ENCODE results near the gene PDE6B.

Gene PDE6B

DNA sequence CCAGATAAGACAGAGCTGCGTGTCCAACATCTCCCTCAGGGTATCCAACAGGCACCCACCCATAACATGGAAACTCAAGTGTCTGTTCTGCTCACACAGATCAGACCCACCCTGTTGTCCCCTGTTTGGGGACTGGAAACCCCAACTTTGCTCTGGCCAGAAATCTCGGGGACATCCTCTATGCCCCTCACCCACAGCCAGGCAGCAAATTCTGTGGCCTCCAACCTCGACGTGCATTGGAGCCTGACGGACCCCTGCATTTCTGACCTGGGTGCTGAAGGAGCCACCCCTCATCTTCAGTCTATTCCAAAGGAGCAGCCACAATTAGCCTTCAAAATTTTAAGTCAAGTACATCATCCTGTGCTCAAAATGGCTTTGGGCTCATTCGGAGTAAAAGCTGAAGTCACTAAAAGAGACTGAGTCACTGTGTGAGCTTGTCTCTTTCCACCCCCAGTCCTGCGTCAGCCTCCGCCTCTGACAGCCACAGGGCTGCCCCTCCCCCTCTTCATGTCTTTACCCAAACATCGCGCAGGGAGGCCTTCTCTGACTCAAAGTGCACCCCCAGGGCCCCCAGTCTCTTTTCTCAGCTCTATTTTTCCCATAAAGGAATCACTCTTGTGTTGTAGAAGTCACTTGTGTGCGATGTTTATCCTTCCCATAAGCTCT, 24.4 kb upstream of the PDE6B start:
- no peak for DNase-seq (ENCODE audit: low read depth)

DNA sequence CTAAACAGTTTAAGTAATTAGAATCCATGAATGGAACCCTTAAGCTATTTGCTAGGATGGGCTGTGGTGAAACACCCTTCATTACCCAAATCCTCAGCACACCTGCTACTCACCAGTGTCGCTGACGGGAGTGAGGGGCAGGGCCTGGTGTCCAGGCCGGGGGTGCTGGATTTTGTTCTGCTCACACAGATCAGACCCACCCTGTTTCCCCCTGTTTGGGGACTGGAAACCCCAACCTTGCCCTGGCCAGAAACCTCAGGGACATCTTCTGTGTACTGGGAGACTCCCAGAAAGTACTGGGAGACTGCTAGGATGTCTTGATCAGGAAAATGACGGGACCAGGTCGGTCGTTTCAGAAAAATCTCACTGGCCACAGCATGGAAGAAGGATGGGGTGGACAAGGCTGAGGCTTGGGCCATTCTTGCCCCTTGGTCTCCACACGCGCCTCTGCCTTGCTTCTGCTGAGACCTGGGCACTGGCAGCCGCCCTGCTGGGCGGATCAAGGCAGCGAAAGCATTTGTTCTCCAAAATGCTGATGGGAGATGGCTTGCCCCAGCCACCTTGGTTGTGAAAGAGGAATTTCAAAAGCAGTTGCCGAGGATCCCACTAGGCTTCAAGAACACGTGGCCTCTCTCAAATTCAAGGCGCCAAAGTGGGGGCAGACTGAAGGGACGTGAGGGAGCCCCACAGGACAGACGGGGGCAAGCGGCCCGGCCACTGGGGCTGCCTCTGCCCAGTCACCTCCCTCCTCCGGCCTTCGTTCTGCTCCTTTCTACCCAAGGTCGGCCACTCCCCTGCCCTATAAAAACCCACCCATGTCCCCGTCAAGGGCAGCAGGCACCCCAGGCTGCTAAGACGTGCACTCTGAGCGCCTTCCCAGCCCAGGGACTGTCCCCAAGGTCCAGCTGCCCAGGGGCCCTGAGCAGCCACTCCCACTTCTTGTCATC, 23.5 kb upstream of the PDE6B start:
- DNase-seq (ENCODE audit: low read depth): no peak

DNA sequence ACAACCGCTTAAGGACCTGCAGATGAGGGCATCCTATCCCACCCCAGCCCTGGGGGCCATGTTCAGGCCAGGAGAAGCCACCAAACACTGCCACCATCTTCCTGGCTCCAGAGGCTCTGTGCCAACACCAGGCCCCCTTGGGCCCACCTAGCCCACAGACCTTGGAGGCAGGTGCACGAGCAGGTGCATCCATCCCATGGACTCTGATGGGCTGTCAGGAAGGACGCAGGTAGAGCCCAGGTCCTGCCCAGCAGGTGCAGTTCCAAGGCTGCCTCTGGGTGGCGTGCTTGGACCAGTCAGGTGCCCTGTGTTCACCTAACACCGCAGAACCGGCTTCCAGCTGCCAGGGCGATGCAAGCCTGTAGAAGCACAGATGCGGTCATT, 22.8 kb upstream of the PDE6B start:
- DNase-seq (ENCODE audit: low read depth): no peak

DNA sequence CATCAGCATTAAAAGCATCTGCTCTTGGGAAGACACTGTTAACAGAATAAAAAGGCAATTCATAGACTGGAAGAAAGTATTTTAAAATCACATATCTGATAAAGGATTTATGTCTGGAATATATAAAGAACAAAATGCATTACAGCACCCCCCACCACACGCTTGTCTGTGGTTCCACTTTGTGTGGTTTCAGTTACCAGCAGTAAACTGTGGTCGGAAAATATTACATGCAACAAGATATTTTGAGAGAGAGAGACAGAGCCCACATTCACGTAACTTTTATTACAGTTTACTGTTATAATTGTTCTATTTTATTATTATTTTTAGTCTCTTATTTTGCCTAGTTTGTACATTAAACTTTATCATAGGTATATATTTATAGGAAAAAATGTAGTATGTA, 21.2 kb upstream of the PDE6B start:
- DNase-seq (ENCODE audit: low read depth): no peak

DNA sequence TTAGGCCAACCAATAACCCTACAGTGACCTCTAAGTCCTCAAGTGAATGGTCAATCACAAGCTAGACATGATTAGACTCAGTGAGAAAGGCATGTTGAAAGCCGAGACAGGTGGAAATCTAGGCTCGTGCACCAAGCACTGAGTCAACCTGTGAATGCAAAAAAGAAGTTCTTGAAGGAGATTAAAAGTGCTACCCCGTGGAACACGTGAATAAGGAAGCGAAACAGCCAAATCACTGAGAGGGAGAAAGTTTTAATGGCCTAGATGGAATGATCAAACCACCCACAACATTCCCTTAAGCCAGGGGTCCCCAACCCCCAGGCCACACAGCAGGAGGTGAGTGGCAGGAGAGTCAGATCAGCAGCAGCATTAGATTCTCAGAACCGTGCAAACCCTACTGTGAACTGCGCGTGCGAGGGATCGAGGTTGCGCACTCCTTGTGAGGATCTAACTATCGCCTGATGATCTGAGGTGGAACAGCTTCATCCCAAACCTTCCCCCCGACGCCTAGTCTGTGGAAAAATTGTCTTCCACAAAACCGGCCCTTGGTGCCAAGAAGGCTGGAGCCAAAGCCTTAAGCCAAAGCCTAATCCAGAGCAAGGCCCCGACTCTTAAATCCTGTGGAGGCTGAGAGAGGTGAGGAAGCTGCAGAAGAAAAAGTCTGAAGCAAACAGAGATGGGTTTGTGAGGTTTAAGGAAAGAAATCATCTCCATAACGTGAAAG, 19.5 kb upstream of the PDE6B start:
- no peak for DNase-seq (ENCODE audit: low read depth)

DNA sequence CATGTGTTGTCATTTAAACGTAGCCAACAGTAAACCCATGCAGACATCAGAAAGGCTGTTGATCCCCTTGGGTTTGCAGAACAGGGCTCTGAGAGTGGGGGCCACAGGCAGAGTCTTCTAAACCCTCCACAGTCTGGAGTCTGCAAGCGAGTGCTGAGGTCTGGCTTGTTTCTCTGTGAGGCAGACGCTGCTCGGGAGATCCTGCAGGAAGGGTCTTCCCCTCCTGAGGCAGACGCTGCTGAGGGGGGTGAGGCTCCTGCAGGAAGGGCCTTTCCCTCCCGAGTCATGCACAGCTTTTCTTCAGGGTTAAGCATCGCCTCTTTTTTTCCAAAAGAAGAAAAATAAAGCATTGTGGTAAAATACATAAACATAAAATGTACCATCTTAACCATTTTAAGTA, 17.1 kb upstream of the PDE6B start:
- DNase-seq (ENCODE audit: low read depth): no peak

DNA sequence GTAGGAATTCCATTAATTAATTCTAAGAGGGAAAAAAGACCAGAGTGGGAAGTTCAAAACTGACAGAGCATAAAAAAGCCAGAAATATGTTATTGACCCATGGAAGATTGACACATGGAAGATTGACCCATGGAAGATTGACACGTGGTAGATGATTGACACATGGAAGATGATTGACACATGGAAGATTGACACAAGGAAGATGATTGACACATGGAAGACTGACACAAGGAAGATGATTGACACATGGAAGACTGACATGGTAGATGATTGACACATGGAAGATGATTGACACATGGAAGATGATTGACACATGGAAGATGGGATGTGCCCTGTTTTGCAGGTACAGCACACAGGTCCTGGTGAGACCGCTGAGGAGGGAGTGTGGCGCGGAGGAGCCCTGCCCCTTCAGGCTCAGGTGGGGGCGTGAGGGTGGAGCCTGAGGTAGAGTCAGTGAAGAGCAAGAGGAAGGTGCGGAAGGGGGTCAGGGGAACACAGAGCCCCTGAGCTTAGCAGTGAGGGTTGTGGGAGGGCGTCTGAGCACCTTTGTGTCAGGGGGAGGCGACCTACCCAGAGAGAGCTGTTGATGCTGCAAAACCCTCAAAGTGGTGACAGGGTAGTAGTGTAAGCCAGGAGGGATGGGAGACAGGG, 15.8 kb upstream of the PDE6B start:
- no peak for DNase-seq (ENCODE audit: low read depth)

DNA sequence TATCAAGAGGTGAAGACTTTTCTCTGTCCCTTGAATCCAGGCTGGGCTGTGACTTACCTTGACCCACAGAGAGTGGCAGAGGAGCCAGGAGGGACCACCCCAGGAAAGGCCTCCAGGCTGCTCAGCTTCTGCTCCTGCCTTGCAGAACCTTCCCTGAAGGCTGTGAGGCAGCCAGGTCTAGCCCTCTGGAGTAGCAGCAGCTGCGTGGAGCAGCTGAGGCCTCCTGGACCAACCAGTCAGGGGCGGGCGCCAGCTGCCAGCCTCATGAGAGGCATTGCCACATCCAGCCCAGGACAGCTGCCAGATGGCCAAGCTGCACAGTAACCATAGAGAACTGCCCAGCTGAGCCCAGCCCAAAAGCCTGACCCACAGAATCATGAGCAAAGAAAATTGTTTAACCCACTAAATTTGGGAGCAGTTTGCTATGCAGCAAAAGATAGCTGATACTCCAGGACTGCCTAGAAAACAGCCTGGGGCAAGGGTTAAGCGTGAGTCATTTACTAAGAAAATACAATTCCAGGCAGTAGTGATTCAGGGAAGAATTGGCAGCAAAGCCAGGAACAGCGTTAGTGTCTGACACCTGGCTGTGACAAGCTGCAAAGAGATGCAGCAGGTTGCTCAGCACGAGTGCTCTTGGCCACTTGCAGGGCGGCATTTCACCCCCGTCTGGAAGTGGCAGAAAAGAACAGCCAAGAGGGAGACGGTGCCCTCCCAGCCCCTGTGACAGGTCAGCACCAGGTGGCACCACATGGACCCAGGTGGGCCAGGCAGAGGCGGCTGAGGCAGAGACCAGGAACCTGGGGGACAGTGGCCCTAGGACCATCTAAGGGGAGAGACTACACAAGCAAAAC, 14.7 kb upstream of the PDE6B start:
- no peak for DNase-seq (ENCODE audit: low read depth)

DNA sequence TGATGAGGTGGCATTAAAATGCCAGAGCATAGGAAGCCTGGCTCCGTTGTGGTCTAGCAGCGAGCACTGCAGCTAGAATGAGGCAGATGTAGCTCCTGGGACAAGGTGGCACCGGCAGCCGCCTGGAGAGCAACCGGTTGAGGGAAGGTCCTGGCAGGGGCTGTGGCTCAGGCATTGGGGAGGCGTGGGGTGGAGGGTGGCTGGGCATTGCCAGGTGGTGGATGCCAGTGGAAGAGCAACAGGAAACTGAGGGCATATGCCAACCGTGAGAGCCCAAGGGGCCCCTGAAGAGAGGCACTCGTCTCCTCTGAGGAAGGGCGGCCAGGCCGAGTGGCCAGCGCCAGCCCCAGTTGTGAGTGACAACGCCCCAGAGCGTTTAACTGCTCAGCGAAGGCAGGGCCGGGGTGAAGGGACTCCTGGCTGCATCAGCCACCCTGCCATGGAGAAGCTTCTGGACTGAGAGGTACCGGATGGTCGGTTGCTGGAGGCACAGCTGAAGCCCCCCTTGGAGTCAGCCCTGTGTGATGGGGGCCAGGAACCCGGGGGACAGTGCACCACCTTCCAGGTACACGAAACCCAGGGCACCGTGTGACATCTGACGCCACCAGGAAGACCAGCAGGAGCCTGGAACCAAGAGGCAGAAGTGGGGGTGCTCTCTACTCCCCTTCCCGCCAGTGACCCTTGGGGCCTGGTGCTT, 13.2 kb upstream of the PDE6B start:
- no peak for DNase-seq (ENCODE audit: low read depth)

DNA sequence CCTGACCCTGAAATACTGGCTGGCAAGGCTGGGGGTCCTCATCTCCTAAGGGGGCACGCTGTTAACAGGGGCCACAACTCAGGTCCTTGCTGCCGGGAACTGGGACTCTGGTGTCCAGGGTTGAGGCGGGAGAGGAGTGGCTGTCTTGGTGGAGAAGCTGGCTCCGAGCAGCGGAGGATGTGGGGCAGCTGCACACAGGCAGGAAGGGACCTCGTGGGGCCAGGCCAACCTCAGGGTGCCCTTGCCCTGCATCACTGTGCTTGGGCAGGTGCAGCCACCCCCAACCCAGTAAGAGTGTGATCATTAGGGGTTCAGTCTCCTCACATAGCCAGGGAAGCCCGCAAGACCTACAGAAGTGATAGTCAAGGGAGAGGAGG, 12.6 kb upstream of the PDE6B start:
- DNase-seq (ENCODE audit: low read depth): no peak

DNA sequence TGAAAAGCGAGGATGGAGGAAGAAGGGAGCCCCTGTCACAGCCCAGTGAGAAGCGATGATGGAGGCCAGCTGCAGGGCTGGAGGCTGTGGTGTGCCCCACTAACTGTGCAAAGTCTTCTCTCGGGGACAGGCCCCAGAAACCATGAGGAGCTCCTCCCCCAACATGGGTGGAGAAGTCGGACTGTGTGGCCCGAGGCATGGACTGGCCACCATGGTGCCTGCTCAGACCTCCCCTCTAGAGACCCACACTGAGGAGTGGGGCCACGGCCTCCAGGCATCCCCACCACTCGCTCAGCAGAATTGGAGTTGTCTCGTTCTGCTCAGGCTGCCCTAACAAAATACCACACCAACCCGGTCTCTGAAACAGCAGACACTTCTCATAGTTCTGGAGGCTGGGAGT, 12.2 kb upstream of the PDE6B start:
- DNase-seq (ENCODE audit: low read depth): no peak

DNA sequence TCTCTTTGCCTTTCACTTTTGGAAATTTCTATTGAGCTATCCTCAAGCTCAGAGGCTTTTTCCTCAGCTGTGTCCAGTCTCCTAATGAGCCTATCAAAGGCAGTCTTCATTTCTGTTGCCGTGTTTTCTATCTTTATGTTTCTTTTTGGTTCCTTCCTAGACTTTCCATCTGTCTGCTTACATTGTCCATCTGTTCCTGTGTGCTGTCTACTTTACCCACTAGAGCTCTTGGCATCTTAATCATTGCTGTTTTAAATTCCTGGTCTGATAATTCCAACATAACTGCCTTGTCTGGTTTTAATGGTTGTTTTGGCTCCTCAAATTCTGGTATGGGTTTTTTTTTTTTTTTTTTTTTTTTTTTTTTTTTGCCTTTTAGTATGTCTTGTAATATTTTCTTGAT, 9.3 kb upstream of the PDE6B start:
- DNase-seq (ENCODE audit: low read depth): no peak

DNA sequence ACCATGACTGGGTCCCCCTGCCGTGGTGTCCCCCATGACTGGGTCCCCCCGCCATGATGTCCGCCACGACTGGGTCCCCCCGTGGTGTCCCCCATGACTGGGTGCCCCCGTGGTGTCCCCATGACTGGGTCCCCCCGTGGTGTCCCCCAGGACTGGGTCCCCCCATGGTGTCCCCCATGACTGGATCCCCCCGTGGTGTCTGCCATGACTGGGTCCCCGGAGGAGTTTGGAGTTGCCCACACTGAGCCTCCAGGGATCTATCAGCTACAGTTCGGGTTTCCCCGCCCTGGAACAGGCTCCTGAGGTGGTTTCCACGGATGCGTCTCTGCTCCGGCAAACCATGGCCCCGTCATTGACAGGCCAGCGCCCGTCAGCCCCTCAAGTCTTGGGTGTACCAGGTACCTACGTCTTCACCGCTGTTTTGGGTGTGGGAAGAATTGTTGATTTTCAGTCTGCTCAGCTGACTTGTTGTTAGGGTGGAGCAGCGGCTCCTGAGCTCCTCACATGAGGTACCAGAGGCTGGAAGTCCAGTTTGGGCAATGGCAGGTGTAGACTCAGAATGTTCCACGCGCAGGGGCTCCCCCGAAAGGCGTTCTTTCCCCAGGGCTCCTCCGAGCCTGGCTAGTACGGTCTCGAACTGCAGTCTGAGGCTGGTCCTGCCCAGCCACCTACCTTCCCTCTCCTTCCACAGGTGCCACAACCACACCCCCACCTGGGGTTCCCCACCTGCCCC, 8.3 kb upstream of the PDE6B start:
- DNase-seq (ENCODE audit: low read depth): no peak

DNA sequence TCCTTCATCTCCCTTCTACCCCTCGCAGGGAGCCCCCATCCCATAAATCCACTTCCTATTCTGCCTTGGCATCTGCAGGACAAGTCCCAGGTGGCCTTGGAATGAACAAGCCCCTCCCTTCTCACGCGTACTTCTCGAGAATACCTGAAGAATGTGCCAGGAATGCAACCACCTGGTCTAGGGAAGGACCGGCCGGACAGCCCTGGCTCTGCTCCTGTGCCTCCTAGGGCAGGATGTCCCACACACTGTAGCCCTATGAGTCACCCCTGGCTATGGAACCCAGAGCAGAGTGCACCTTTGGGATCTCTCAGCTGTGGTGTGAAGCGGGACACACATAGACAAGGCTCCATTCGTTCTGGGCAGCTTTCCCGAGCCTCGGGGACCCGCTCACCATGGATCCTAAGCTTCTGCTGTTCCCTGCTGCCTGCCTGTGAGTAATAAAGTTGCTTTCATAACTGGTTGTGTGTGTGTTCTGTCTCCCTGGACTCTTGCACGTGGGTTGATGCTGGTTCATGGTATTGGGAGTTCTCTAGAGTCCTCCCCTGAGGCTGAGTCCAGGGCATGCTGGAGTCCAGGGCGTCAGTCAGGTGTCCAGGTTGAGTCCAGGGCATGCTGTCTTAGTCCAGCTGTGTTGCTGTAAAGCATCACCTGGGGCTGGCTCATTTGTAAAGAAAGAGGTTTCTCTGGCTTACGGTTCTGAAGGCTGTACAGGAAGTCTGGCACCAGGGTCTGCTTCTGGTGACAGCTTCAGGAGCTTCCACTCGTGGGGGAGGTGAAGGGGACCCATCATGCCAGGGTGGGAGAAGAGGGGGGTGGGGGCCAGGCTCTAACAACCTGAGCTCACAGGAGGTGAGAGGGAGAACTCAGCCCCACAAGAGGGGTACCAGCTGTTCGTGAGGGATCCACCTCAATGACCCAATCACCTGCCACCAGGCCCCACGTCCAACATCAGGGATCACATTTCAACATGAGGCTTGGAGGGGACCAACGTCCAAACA, 7.4 kb upstream of the PDE6B start:
- no peak for DNase-seq (ENCODE audit: low read depth)

DNA sequence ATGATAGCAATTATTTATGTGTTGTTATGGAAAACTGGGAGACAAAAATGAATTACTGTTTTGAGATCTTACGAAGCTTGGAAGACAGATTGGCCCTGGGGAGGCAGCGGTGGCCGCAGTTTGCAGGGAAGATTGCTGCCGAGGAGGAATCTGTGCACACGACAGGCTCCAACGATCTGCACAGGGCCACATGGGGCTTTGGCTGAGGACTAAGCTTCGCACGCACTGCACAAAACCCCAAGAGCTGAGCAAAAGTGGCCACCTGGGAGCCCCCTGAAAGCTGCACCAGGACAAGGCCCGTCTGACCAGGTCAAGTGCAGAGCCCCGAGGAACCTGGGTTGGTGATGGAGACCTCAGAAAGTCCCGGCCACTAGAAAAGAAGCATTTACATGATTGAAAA, 5.2 kb upstream of the PDE6B start:
- DNase-seq (ENCODE audit: low read depth): no peak

DNA sequence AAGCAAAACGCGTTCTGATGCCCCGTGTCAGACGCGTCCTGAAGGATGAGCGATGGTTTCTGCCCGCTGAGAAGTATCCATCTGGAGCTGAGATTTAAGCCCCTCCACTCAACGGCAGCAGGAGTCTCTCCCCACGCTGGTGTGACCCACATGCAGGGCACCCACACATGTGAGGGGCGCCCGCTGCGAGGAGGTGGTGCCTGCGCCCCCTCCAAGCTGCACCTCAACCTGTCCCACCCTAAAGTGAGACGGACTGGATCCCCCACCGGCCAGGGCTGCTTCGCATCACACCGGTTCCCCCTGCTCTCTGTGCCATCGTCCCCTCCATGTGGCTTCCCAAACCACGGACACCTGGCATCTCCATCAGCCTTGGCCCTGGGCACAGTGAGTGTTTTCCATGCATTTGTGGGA, 4.5 kb upstream of the PDE6B start:
- no peak for DNase-seq (ENCODE audit: low read depth)

DNA sequence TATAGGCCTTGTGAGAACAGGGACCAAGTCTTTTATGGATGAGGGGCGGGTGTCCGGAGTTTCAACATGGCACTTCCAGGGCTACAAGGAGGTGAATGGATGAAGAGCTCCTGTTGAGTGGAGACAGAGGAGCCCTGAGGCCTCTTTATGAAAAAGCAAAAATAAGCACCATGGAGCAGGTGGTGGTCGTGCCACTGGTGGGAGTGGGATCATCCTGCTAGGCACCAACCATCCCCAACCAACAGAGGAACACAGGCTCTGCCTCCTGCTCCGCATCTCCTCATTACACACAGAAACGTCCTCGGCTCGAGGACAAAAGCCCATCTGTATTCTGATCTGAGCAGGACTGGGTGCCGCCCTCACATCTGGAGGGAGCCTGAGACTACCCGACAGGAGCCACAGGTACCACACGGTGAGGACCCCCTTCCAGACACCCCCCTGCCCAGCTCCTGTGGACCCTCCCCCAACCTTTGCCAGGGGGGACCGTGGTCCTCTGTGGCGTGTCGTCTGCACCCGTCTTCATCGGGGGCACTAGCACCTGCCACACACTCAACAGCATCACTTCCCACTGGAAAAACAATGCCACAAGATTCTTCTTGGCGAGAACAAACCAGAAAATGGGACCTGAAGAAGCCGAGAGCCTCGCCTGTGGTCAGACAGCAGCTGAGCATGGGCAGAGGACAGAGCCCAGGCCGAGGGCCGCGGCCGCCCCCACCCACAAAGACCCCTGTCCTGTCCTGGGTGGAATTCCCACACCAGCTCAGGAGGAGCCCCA, 3.9 kb upstream of the PDE6B start:
- no peak for DNase-seq (ENCODE audit: low read depth)
